Measurements from ENCODE around the gene CPED1.

CPED1 gene

GRCh38 chr7:121097577-121097976, 109.1 kb downstream of the CPED1 start:
- ChIA-PET POLR2A (no interaction called here), CTCF (interaction anchor here (0.6 to 13.2 kb wide), 4 partner anchors 10 to 496 kb away, joined by 3 to 132 read pairs (median 25); partner anchors contain the start of gene CPED1)
- no peak for DNase-seq (ENCODE audit: low read depth, low spot score)
- TF ChIP-seq CTCF (IDR thresholded peaks at IDR 0.05; ENCODE audit: insufficient read depth, low read length, missing control alignments), result no peak
- no peak overlapping the region for H3K4me3 ChIP-seq (ENCODE audit: low read depth, low read length)

GRCh38 chr7:121099572-121099971, 111.1 kb downstream of the CPED1 start:
- TF ChIP-seq CTCF (IDR thresholded peaks at IDR 0.05; ENCODE audit: insufficient read depth, low read length, missing control alignments), result no peak
- H3K4me3 ChIP-seq (ENCODE audit: low read depth, low read length), result no peak overlapping the region
- CTCF ChIA-PET, result interaction anchor here (0.7 to 13.2 kb wide), 7 partner anchors 8 to 112 kb away, joined by 3 to 132 read pairs (median 4); partner anchors contain the start of gene CPED1
- DNase-seq (ENCODE audit: low read depth, low spot score), result no peak
- POLR2A ChIA-PET, result no interaction called here

DNA sequence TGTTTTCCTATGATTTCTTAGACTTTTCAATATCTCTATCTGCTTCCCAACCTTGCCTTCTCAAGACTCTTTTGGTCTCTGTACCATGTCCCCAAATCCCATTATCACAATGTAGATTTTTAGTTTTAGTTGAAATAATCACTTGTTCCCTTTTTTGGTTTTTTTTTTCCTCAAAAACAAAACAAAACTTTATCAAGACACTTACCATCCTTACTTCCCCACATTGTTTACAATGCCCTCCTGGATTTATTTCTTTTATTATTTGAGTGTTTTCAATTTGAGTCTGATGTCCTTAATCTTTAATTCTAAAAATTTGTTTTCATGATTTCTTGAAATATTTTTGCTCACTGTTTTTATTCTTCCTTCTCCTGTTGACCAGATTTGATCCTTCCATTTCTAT, 112.6 kb downstream of the CPED1 start:
- no peak for TF ChIP-seq CTCF (IDR thresholded peaks at IDR 0.05; ENCODE audit: insufficient read depth, low read length, missing control alignments)
- ChIA-PET CTCF (interaction anchor here (0.7 to 13.2 kb wide), 8 partner anchors 13 to 376 kb away, joined by 3 to 132 read pairs (median 4); partner anchors contain the start of gene CPED1), POLR2A (no interaction called here)
- no peak overlapping the region for H3K4me3 ChIP-seq (ENCODE audit: low read depth, low read length)
- no peak for DNase-seq (ENCODE audit: low read depth, low spot score)

DNA sequence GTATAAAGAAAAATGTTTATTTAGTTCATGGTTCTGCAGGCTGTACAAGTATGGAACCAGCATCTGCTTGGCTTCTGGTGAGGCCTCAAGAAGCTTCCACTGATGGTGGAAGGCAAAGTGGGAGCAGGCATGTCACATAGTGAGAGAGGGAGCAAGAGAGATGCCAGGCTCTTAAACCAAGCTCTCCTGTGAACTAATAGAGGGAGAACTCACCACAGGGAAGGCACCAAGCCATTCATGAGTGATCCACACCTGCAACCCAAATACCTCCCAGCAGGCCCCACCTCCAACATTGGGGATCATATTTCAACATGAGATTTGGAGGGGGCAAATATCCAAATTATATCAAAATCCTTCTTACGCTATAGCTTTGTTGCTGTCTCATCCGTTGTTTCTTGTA, 113.1 kb downstream of the CPED1 start:
- TF ChIP-seq CTCF (IDR thresholded peaks at IDR 0.05; ENCODE audit: insufficient read depth, low read length, missing control alignments), result no peak
- ChIA-PET POLR2A (no interaction called here), CTCF (interaction anchor here (0.7 to 13.2 kb wide), 5 partner anchors 9 to 376 kb away, joined by 3 to 132 read pairs (median 8); partner anchors contain the start of gene CPED1)
- H3K4me3 ChIP-seq (ENCODE audit: low read depth, low read length), result no peak overlapping the region
- DNase-seq (ENCODE audit: low read depth, low spot score), result no peak

- CTCF ChIA-PET, result interaction anchor here (0.5 to 13.2 kb wide), 6 partner anchors 10 to 310 kb away, joined by 3 to 132 read pairs (median 10); partner anchors contain the start of genes CPED1 and ING3
- TF ChIP-seq CTCF (IDR thresholded peaks at IDR 0.05; ENCODE audit: insufficient read depth, low read length, missing control alignments), result no peak
- POLR2A ChIA-PET, result no interaction called here
- H3K4me3 ChIP-seq (ENCODE audit: low read depth, low read length), result no peak overlapping the region
- DNase-seq (ENCODE audit: low read depth, low spot score), result no peak
Observed at GRCh38 chr7:121102619-121103018, 114.1 kb downstream of the CPED1 start.

GRCh38 chr7:121103086-121103485, 114.6 kb downstream of the CPED1 start:
- DNase-seq (ENCODE audit: low read depth, low spot score), result no peak
- no peak for TF ChIP-seq CTCF (IDR thresholded peaks at IDR 0.05; ENCODE audit: insufficient read depth, low read length, missing control alignments)
- no peak overlapping the region for H3K4me3 ChIP-seq (ENCODE audit: low read depth, low read length)
- ChIA-PET POLR2A (no interaction called here), CTCF (interaction anchor here (0.5 to 13.2 kb wide), 7 partner anchors 10 to 310 kb away, joined by 3 to 132 read pairs (median 5); partner anchors contain the start of genes CPED1 and ING3)

Data from AG04449 (cell line).